Stimulated activated CD8-positive, alpha-beta memory T cell treated with anti-CD3 and anti-CD28 coated beads, Interleukin-7, amount 100 ng/mL, for 48 hours (primary cell): ENCODE measurements around the gene CNTNAP4.

Source experiments
- DNase-seq, 2 donors: peaks; one replicate each; pipeline ENCODE4 v3.0.0-alpha.2; 2020; ENCODE audit warnings: low read depth in 1 of 2; ENCODE audit errors: extremely low read depth in 1 of 2

CNTNAP4 gene

DNA sequence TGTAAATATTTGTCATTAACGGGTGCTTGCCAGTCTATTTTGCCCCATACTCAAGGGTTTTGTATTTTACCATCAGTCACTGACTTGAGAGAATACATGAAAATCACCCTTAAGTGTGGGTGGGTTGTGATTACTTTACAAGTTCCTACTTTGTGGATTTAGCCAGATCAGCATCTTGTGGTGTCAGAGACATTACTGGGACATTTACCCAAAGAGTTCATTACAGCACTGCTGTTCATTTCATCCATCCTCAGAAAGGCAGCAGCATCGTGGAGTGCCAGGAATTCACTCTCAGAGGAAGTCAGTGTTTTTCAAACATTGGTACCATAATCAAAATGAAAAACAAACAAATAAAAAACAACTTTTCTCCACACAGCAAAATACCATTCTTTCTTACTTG, 110.8 kb downstream of the CNTNAP4 start:
- no peak for DNase-seq

DNA sequence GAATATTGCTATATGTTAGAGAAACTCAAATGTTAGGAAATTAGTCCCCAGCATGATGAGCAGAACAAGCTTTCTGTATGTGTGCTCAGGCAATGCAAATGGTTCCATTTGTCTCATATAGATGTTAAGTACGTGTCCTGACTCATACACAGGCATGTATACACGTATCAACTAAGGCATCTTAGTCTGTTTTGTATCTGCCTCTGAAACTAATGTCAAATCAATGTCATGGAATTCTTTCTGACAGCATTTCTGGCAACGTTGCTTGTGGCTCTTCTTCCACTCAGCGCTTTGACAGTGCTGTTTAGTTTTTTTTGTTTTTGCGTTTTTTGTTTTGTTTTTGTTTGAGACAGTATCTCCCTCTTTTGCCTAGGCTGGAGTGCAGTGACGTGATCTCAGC, 111.9 kb downstream of the CNTNAP4 start:
- DNase-seq = no peak

DNA sequence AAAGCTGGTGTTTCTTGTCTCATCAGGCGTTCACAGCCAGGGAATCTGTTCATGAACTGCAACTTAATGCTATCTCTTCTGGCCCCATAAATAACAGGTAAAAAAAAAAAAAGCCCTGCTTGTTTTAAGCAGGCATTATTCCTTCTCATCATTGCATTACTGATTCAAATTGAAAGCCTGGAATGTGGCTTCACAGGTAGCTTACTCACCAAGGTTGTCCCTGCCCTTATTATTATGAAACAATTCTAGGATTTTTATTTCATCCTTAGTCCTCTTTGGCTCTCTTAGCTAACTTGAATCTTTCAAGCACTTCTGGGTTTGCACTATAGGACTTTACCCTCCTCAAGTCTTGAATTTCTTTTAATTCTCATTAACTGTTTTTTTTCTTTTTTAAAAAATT, 113.3 kb downstream of the CNTNAP4 start:
- no peak for DNase-seq

DNA sequence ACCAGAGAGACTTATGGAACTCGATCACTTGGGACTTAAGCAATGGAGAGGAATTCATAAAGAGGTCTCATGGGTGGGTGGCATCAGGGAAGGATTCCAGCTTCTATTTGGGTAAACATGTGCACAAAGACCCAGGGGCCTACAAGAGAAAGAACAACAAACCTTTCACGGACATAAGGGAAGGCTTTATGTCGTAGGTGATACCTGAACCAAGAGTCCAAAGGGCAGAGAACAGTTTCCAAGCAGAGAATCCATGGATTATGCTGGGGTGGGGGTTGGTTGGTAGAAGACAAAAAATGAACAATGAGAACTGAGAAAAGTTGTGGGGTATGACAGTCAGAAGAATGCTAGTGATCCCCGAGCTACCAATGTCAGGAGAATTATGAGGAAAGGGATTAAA, 119.8 kb downstream of the CNTNAP4 start:
- DNase-seq = no peak

DNA sequence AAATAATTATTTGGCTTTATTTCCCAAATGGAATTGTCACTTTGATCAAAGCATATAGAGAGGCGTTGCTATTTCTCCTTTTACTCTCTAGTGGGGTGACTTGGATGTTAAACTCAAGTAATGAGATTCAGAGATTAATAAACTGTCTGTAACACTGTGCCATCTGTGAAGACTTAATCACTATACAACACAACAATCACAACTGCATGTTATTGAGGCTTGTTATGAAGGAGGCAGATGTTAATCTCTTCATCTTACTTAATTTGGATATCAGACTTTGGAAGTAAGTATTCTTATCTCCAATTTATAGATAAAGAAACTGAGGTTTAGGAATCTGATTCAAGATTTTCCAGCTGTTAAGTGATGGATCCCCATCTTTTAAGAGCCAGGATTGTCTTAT, 132.5 kb downstream of the CNTNAP4 start:
- no peak for DNase-seq

DNA sequence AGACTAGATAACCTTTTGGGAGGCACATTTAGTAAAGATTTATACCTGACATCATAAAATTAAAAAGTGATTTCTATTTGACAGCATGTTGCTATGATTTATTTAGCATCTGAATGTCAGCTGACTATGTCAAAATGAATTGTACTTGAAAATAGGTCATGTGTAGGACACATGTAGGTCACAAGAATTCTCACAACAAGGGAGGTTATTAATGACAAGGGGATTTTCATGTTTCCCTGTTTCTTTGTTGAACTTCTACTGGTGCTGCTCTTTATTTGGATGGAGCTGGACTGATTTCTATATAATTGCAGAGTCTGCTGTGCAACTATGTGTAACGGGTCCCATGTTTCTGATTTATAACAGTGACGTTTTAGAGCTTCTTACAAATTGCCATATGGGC, 144.4 kb downstream of the CNTNAP4 start:
- DNase-seq = no peak

DNA sequence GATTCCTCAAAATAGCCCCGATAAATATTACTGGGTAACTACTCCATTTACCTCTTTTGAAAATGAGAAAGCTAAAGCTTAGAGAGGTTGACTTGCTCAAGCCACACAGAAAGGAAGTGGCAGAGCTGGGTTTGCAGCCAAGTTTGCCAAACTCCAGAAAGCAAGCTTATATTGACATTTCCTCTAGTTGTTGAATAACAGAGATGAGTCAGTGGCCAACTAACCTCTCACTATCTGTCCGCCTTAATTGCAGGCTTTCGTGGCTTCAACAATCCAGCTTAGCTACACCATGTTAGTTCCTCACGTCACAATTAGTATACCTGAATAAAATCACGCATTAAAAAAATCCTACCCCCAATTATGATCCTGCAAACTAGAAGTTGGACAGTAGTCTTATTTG, 151.7 kb downstream of the CNTNAP4 start:
- DNase-seq = no peak

DNA sequence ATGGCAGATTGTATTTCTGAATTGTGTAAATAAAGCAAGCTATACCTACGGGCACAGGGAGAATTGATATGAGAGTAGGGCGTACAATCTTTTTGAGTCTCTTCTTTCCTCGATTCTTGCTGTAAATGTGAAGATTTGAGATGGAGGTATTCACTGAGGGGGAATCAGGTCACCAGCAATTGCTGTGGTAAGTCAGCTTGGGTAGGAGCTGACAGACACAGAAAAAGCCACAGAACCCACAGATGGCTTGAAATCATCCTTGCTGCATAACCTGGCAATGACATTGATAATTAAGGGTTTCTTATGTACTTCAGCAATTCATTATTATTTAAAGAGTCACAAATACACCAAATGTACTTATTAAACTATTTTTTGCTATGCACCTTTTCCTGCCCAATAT, 164.2 kb downstream of the CNTNAP4 start:
- DNase-seq = no peak

DNA sequence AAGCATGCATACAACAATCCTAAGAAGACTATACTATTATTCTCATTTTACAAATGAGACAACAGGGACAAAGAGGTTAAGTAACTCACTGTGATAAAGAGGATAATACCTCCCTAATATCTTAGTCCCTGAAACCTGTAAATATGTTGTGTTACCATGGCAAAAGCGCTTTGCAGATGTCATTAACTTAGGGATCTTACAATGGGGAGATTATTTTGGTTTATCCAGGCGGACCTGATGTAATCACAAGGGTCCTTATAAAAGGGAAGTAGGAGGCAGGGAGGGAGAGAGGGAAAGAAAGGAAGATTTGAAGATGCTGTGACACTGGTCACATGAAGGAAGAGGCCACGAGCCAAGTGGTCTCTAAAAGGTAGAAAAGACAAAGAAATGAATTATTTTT, 164.7 kb downstream of the CNTNAP4 start:
- no peak for DNase-seq

DNA sequence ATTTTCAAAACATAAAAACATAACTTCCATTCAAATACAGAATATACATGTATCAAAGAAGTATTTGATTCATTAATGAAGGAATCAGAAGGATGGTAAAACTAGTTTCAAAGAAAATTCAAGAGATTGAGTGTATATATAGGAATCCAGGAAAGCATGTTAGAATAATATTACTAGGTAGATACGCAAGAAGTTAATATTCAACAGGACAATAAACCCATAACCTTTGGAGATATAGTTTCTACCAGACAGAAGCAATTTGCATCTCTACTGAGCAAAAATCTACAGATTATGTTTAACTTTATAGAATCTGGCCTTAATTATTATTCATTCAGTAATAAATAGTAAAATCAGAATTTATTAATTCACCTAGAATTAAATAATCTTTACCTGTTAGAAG, 166.8 kb downstream of the CNTNAP4 start:
- DNase-seq = no peak

DNA sequence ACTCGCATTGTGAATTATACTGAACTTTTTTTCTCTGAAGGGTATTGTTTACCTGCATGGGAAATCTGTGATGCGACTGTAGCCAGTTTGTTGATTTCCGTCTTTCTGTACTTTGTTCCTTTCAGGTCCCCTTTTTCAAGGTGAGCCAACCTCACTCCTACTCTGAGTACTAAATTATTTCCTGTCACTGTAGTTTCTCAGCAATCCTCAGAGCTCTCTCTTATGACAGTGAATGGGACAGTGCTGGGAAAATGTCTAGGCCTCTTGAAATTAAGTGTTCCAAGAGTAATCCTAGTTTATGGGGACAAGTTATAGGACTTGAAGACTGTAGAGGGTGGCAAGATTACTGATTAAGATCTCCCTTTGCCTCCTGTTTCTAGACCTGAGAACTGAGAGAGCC, 167.6 kb downstream of the CNTNAP4 start:
- no peak for DNase-seq

DNA sequence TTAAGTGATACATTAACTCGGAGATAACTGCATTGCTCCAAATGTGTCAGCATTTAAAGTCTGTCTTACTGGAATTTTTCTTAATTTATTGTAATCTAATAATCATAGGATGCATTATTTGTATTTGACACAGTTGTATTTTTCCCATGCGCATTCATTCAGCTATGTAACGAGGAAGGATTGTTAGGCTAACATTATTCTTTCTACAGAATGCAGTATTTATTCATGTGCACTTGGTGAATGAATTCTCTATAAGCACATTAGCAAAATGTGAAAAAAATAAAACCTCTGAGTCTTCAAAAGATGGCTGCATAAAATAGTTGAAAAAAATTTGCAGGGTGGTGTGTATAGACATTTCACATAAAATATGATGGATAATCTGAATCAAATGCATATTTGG, 168.6 kb downstream of the CNTNAP4 start:
- no peak for DNase-seq

DNA sequence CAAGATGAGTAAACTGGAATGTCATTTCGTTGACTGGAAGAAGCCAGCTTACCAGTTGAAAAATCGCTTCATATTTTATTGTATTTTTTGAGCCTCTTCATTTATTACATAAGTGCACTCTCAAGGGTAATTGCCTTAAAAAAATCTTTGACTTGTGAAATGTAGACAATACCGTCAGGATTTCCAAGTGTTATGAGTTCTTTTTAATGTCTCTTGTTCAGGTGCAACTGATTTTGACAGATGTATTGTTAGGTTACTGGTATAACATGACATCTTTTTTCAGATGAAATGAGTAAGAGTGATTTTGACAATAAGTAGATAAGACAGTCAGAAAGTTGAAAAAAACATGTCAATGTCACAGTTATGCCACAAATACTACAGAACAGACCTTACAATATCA, 169.1 kb downstream of the CNTNAP4 start:
- DNase-seq = no peak

DNA sequence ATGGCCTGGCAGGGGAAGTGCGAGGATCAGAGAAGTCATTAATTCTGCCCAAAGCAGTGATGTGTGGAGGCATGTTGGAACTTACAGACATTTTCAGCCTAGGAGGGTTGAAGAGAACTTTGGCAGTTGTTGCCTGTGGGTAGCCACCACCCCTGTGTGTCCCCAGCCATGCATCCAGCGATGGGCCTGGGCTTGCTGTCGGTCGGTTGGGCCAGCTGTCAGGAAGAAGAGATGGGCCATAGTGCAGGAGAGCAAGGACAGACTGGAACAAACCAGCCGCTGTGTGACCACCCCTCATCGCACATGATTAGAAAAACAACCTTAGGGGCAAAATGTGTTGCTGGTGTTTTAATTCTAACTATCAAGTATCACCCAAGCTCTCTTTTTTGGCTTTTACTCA, 173.7 kb downstream of the CNTNAP4 start:
- no peak for DNase-seq

DNA sequence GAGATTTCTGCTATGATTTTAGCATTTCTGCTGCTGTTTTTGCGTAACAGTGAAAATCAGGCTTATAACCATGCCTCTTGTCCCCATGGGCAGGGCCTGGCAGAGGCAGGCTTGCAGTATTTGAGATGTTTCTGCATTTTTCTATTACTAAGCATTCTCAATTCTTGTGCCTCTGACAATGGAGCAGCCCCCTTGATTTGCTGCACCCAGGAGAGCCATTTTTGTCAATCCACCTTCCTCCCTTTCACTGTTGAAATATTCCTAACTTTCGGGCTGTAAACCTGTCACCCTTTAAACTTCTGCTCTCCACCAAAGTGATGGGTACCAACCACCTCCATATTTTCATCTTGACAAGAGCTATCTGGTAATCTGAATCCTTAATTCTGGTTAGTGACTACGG, 178.1 kb downstream of the CNTNAP4 start:
- no peak for DNase-seq

DNA sequence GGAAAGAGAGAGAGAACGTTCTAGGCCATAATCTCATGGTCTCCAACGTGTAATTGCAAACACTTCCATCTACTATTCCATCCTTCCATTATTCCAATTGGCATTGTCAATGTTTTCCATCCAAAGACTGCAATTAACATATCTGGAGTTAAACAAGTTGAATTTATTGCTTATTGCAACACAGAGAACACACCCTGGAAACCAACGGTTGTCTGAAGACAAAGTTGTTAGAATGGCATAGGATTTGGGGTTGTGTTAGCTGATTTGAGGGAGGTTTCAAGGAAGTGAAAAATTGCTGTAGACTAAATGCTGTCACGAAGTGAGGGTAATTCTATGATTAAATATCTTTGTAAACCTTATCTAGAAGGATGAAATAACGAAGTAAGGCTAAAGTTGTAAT, 178.8 kb downstream of the CNTNAP4 start:
- DNase-seq = no peak

DNA sequence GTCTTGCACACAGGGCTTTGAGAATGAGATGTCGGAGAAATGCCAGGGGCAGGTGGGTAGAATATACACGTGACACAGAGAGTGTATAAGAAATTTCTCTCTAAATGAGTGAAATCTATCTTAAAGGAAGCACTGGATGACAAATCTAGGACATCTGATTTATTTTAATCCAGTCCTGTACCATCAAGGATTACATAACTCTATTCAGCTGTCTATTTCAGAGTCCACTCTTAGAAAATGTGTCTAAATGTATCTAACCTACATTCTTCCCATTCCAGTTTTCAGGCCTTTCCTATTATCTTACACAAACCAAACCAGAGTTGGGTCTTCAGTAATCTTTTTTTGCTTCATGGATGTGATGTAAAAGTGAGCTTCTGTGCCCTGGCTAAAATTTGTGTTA, 181.9 kb downstream of the CNTNAP4 start:
- DNase-seq = no peak

DNA sequence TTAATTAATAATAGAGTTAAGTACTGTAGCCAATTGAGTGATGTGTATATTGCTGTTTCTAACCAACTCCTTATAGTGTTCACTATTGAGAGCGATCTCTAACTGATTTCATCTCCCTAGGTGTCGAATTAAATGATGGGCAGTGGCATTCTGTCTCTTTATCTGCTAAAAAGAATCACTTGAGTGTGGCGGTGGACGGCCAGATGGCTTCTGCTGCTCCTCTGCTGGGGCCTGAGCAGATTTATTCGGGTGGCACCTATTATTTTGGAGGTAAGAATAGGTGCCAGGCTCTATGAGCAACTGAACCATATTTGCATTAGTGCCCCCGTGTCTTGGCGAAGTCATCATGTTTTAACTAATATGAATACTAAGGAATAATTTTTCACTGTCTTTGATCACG, 184.6 kb downstream of the CNTNAP4 start:
- no peak for DNase-seq

DNA sequence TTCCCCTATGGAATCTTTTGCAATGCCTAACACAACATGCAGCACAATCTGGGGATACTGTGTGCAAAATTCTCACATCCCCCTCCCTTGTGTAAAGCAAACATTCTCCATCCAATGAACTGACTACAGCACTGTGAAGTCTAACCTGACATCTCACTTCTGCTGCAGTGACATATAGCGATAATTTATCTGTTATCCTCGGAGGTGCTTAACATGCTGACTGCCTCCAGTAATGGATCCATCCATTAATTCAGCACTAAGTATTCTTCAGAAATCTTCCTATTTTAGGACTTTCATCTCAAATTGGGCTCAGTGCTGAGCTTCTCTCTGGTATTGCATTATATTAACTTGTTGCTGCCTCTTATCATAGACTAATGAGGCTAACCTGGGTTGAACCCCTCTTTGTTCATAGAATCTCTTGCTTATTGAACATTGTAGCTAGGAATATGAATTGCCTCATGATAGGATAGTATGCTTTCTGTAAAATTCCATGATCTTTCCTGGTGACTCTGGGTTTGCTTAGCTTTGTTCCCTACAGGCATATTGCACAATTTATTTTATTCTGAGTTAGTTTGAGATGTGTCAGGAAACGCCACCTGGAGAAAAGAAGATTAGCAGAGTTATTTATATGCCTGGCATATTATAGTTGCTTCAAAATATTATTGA, 187.9 kb downstream of the CNTNAP4 start:
- DNase-seq = no peak

DNA sequence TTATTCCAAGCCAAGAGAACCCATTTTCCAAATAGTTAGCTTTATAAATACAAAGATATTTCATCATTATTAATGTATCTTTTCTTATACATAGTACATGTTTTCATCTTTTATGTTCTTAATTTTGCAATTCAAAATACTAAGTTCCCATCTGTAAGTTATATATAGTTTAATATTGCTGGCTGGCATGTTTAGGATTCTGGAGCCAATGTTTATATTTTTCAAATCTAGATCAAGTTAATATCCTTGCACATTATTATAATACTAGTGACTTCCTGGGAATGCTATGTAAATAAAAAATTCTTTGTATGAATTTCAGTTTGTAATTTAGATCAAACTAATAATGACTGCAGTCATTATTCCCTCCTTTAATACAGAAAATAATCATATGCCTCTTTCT, 189.7 kb downstream of the CNTNAP4 start:
- no peak for DNase-seq

DNA sequence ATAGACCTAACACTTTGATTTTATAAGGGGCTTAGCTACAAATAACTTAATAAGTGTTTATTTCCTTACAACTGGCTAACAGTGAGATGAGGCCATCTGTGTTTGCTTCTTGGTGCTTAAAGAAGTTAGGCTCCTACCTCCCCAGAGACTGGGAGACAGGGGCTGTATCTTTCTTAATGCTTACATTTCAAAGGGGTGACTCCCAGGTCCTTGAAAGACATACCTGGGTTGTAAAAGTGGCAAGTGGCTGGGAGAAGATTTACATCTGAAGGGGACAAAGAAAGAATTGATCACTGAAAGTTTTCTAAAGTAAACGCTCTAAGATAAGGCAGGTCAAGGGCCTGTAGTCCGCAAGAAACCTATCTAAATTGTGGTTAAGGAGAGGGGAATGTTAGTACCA, 196.8 kb downstream of the CNTNAP4 start:
- no peak for DNase-seq

DNA sequence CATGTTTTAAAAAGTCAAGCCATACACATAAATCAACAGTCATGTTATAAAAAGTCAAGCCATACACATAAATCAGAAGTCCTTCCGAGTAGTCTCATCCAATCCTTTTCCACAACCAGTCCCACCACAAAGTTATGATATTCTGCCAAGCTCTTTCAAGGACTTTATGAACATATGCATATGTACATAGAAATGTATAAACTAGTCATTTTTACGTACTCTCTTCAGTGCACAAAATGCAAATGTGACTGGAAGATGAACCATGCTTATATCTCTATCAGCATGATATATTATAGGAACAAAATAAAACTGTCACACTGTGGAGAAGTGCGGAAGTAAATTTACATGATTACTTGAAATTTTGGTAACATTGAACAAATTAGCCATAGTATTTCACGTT, 200.9 kb downstream of the CNTNAP4 start:
- no peak for DNase-seq

DNA sequence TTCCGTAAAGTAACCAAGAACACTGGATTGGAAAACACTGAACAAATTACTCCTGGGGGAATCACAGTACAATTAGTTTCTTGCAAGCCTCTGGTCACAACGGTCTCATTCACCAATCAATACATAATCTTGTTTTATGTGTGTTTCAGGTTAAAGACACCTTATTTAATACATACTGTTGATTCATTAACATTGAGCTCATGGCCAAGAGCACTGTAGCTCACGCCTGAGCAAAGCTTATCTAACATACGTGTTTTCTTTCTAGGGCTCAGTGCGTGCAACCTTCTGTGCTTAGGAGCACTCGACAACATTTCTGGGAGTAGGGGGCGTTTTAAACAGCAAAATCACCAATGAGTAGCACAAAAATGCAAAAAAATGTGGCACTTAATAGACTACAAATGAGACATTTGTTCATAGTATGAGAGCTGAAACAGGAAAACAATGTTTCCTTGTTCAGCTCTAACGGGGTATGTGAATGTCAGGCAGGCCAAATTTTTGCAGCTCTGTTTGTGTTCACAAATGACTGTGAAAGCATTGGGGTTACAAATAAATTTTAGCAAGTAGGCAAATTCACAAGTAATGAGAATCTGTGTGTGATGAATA, 206.2 kb downstream of the CNTNAP4 start:
- DNase-seq = no peak
